Activated CD4-positive, alpha-beta T cell treated with anti-CD3 and anti-CD28 coated beads for 36 hours (primary cell): Measurements from ENCODE around the gene HMX2. TPM values are rescaled to one million over a fixed set of nuclear protein-coding genes. Genes with fewer than 3 reads are reported as not detected.

Experiments
- ATAC-seq: fragments of 200-7000 bp; cut with Tn5 transposase; one replicate; pipeline ENCODE4 v1.10.0; 2021; ENCODE audit warnings: mild to moderate bottlenecking, moderate library complexity
- CTCF ChIA-PET: fragments of 350-600 bp; sonication (Branson Sonifier 250); formaldehyde crosslinking; loops from one replicate; lab custom pipeline; 2021; ENCODE audit warnings: antibody characterized with exemption; lab: Charles Lee
- POLR2A ChIA-PET: fragments of 350-600 bp; sonication (Branson Sonifier 250); formaldehyde crosslinking; loops from one replicate; lab custom pipeline; 2021; ENCODE audit warnings: antibody characterized with exemption, inconsistent platforms; lab: Charles Lee
- DNase-seq: peaks from one replicate; pipeline ENCODE4 v3.0.0-alpha.2; 2020
- H3K27ac Mint-ChIP-seq: one replicate; pipeline ENCODE4 v1.8.0; 2021; ENCODE audit warnings: mixed read lengths
- H3K27me3 Mint-ChIP-seq: one replicate; pipeline ENCODE4 v1.8.0; 2021; ENCODE audit warnings: mixed read lengths
- H3K36me3 Mint-ChIP-seq: one replicate; pipeline ENCODE4 v1.8.0; 2021; ENCODE audit warnings: low read depth, mixed read lengths
- H3K4me1 Mint-ChIP-seq: one replicate; pipeline ENCODE4 v1.8.0; 2021; ENCODE audit warnings: mixed read lengths
- H3K4me3 Mint-ChIP-seq: one replicate; pipeline ENCODE4 v1.8.0; 2021; ENCODE audit warnings: mild to moderate bottlenecking, moderate library complexity, mixed read lengths
- H3K9me3 Mint-ChIP-seq: one replicate; pipeline ENCODE4 v1.8.0; 2021; ENCODE audit warnings: low read depth, mixed read lengths
- intact Hi-C, 2 experiments: fragments of 100-400 bp; cut with DNase I in 1 of 2; cut with micrococcal nuclease in 1 of 2; formaldehyde crosslinking; loops; one replicate each; pipeline versions ENCODE4 v1.14.2 to v1.15.1; 2022 to 2024; cut with DNase I, micrococcal nuclease
- total RNA-seq, 2 experiments: library from RNA; stranded (reverse); gene quantifications; one replicate each; pipeline ENCODE4 v1.2.3, GENCODE V29; 2021

The HMX2 gene
- total RNA-seq = under 1 TPM; 0.18 to 0.28 TPM

- H3K4me1 Mint-ChIP-seq = peaks cover 69% of the 10 kb centered on the region
- no peak within 1 kb of the TSS for H3K27ac Mint-ChIP-seq
- no peaks in the 10 kb centered on the region for H3K9me3 Mint-ChIP-seq
- peak; percentile 73 for DNase-seq
- ChIA-PET CTCF (interaction anchor here (0.6 kb wide), 1 partner anchor 14 kb away, joined by 3 read pairs; no protein-coding TSS in a partner anchor), POLR2A (no interaction called here)
- peak within 1 kb of the TSS; percentile 60 for H3K4me3 Mint-ChIP-seq
- H3K36me3 Mint-ChIP-seq = peaks cover 2% of the 10 kb centered on the region
- H3K27me3 Mint-ChIP-seq = peaks cover 54% of the 10 kb centered on the region
- intact Hi-C loops = loop anchor here (1.0 to 10.0 kb wide), 3 partner anchors 13 to 1297 kb away; partner anchors contain the start of gene HMX3 (in 1 of the 2)
- ATAC-seq = peak; percentile 16
Observed at GRCh38 chr10:123147635-123148413, at the start of gene HMX2. Gene HMX2 (plus strand): TSS chr10:123148136. CDS start chr10:123148379, 243 bp downstream.

- Mint-ChIP-seq H3K27ac (no peak overlapping the region), H3K4me1 (no peaks in the 10 kb centered on the region), H3K9me3 (no peaks in the 10 kb centered on the region), H3K27me3 (peaks cover 2% of the 10 kb centered on the region), H3K4me3 (no peak overlapping the region), H3K36me3 (no peaks in the 10 kb centered on the region)
- intact Hi-C loops = no loop called here
- no peak for ATAC-seq
- no peak for DNase-seq
- ChIA-PET CTCF (interaction anchor here (0.6 kb wide), 1 partner anchor 460 kb away, joined by 3 read pairs; no protein-coding TSS in a partner anchor), POLR2A (no interaction called here)
Observed at GRCh38 chr10:123100030-123100762, 47.7 kb upstream of the HMX2 start.

GRCh38 chr10:123101872-123102271 is 46.1 kb upstream of the HMX2 start:
- Mint-ChIP-seq H3K4me1 (no peaks in the 10 kb centered on the region), H3K9me3 (no peaks in the 10 kb centered on the region), H3K27me3 (peaks cover 8% of the 10 kb centered on the region), H3K27ac (no peak overlapping the region), H3K4me3 (no peak overlapping the region), H3K36me3 (no peaks in the 10 kb centered on the region)
- ChIA-PET CTCF (no interaction called here), POLR2A (no interaction called here)
- no peak for DNase-seq
- ATAC-seq = no peak
- intact Hi-C loops = no loop called here

GRCh38 chr10:123102673-123103072 is 45.3 kb upstream of the HMX2 start:
- H3K27me3 Mint-ChIP-seq = peaks cover 8% of the 10 kb centered on the region
- no peak for ATAC-seq

GRCh38 chr10:123103944-123104343 is 44.0 kb upstream of the HMX2 start:
- no peak for ATAC-seq
- POLR2A ChIA-PET = interaction anchor here (0.6 kb wide), 1 partner anchor 20 kb away, joined by 3 read pairs; no protein-coding TSS in a partner anchor
- no peak for DNase-seq
- no peak overlapping the region for H3K4me3 Mint-ChIP-seq
- H3K27ac Mint-ChIP-seq = no peak overlapping the region
- H3K27me3 Mint-ChIP-seq = peaks cover 11% of the 10 kb centered on the region
- CTCF ChIA-PET = interaction anchor here (0.7 kb wide), 1 partner anchor 688 kb away, joined by 3 read pairs; no protein-coding TSS in a partner anchor
- no peaks in the 10 kb centered on the region for H3K4me1 Mint-ChIP-seq
- intact Hi-C loops = no loop called here
- H3K36me3 Mint-ChIP-seq = no peaks in the 10 kb centered on the region
- no peaks in the 10 kb centered on the region for H3K9me3 Mint-ChIP-seq

More at GRCh38 chr10:123102673-123103072, 45.3 kb upstream of the HMX2 start:
- H3K4me3 Mint-ChIP-seq = no peak overlapping the region
- no peak for DNase-seq
- no peaks in the 10 kb centered on the region for H3K4me1 Mint-ChIP-seq
- no peaks in the 10 kb centered on the region for H3K9me3 Mint-ChIP-seq
- H3K27ac Mint-ChIP-seq = no peak overlapping the region
- ChIA-PET POLR2A (no interaction called here), CTCF (no interaction called here)
- H3K36me3 Mint-ChIP-seq = no peaks in the 10 kb centered on the region
- intact Hi-C loops = no loop called here

GRCh38 chr10:123109466-123109865 is 38.5 kb upstream of the HMX2 start:
- Mint-ChIP-seq H3K4me3 (no peak overlapping the region), H3K36me3 (no peaks in the 10 kb centered on the region), H3K9me3 (no peaks in the 10 kb centered on the region), H3K27me3 (peaks cover 14% of the 10 kb centered on the region), H3K4me1 (no peaks in the 10 kb centered on the region), H3K27ac (no peak overlapping the region)
- ATAC-seq (no peak), DNase-seq (no peak)
- ChIA-PET CTCF (no interaction called here), POLR2A (no interaction called here)
- intact Hi-C loops = no loop called here

- no peaks in the 10 kb centered on the region for H3K9me3 Mint-ChIP-seq
- H3K27me3 Mint-ChIP-seq = peaks cover 33% of the 10 kb centered on the region
- no peaks in the 10 kb centered on the region for H3K36me3 Mint-ChIP-seq
- H3K4me3 Mint-ChIP-seq = no peak overlapping the region
- H3K27ac Mint-ChIP-seq = no peak overlapping the region
- intact Hi-C loops = no loop called here
- H3K4me1 Mint-ChIP-seq = no peaks in the 10 kb centered on the region
- no peak for DNase-seq
- CTCF ChIA-PET = no interaction called here
- ATAC-seq = no peak
- POLR2A ChIA-PET = no interaction called here
Observed at GRCh38 chr10:123117644-123118417, 30.1 kb upstream of the HMX2 start.

- ChIA-PET POLR2A (no interaction called here), CTCF (no interaction called here)
- Mint-ChIP-seq H3K9me3 (no peaks in the 10 kb centered on the region), H3K27ac (no peak overlapping the region), H3K36me3 (no peaks in the 10 kb centered on the region), H3K4me3 (no peak overlapping the region), H3K4me1 (no peaks in the 10 kb centered on the region), H3K27me3 (peaks cover 34% of the 10 kb centered on the region)
- ATAC-seq (no peak), DNase-seq (no peak)
- intact Hi-C loops = no loop called here
Observed at GRCh38 chr10:123119081-123119480, 28.9 kb upstream of the HMX2 start.

- ATAC-seq = no peak
- H3K27ac Mint-ChIP-seq = no peak overlapping the region
- ChIA-PET POLR2A (no interaction called here), CTCF (no interaction called here)
- no peak overlapping the region for H3K4me3 Mint-ChIP-seq
- no peaks in the 10 kb centered on the region for H3K4me1 Mint-ChIP-seq
- DNase-seq = no peak
- intact Hi-C loops = no loop called here
- peaks cover 41% of the 10 kb centered on the region for H3K27me3 Mint-ChIP-seq
- no peaks in the 10 kb centered on the region for H3K9me3 Mint-ChIP-seq
- H3K36me3 Mint-ChIP-seq = no peaks in the 10 kb centered on the region
Observed at GRCh38 chr10:123126246-123126645, 21.7 kb upstream of the HMX2 start.

- H3K36me3 Mint-ChIP-seq = no peaks in the 10 kb centered on the region
- DNase-seq (no peak), ATAC-seq (no peak)
- CTCF ChIA-PET = interaction anchor here (1.0 kb wide), 1 partner anchor 16 kb away, joined by 4 read pairs; no protein-coding TSS in a partner anchor
- H3K4me3 Mint-ChIP-seq = no peak overlapping the region
- POLR2A ChIA-PET = no interaction called here
- peaks cover 21% of the 10 kb centered on the region for H3K4me1 Mint-ChIP-seq
- H3K27me3 Mint-ChIP-seq = peaks cover 67% of the 10 kb centered on the region
- H3K27ac Mint-ChIP-seq = no peak overlapping the region
- intact Hi-C loops = loop anchor here in 1 of 2 experiments (10.0 kb wide), 1 partner anchor 845 kb away; no protein-coding TSS in a partner anchor
- no peaks in the 10 kb centered on the region for H3K9me3 Mint-ChIP-seq
Observed at GRCh38 chr10:123129618-123130271, 18.2 kb upstream of the HMX2 start.
